Activated CD8-positive, alpha-beta memory T cell treated with anti-CD3 and anti-CD28 coated beads, Interleukin-2, amount 50 U/mL, for 1 hour (primary cell): ENCODE data around the gene TTC23.
A peak's percentile ranks its signal among the peaks of the same experiment; 100 is the strongest.
"Not testable (repeated sequence)": the region's sequence is repeated elsewhere in the genome, so short reads cannot be mapped to it uniquely, and the experiment has no call there.

Experiments
- DNase-seq: peaks from one replicate; pipeline ENCODE4 v3.0.0-alpha.2; 2020; ENCODE audit errors: extremely low read depth

The TTC23 gene

DNA sequence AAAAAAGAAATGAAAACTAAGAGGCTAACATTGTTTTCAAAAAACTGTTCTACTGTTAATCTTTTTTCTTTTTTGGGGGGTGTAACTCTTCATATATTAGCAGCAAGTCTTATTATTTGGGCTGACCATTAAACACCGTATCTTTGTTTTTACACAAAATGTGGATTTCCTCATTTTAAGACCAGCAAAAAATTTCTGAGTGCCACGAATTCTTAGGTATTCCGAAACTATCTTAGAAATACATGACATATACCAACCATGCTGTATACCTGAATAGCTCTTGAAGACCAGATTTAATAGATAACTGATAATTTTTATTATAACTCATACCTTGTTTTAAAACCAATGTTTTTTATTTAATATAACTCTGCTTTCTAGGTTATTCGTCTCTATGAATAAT lies 620 bp upstream of the TTC23 start:
- no peak for DNase-seq

- DNase-seq: no peak
Measured at GRCh38 chr15:99248000-99248715, 1.2 kb downstream of the TTC23 start.

DNA sequence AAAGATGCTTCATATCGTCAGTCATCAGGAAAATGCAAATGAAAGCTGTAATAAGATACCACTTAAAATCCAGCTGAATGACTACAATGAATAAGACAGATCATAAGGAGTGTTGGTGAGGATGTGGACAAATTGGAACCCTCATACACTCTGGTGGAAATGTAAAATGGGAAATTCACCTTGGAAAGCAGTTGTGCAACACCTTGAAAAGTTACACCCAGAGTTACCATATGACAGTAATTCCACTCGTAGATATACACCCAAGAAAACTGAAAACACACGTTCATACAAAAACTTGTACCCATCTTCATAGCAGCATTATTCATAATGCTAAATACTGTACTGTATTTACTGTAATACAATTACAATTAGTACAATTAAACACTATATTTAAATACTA lies 2.3 kb downstream of the TTC23 start:
- DNase-seq: no peak

GRCh38 chr15:99244306-99244705 lies 5.1 kb downstream of the TTC23 start:
- DNase-seq: no peak

- DNase-seq: no peak
Measured at GRCh38 chr15:99241752-99242151, 7.6 kb downstream of the TTC23 start.

DNA sequence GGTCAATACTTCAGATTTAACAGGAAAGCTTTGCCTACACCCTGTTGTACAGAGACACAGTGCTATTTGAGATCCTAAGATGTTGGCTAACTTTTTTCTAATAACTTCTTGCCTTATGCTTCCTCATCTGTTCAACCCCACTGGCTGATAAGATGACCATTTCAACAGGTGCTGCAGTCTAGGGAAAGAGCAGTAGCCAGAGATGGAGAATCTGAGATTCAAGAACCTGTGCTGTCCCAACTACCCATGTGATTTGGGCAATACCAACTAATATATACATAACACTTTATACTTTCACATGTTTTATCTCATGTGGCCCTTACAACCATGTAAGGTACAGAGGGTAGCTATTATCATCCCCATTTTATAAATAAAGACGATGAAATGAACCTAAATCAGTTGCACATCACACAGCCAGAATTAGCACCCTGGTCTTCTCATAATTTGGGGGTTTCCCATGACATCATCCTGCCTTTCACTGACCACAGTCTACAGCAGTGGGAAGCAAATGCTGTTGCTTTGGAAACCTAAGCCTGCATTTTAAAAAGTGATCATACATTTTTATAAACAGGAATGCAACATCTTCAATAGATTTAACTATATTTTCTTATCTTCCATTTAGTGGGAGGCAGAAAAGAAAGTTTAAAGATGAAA lies 9.7 kb downstream of the TTC23 start:
- no peak for DNase-seq

DNA sequence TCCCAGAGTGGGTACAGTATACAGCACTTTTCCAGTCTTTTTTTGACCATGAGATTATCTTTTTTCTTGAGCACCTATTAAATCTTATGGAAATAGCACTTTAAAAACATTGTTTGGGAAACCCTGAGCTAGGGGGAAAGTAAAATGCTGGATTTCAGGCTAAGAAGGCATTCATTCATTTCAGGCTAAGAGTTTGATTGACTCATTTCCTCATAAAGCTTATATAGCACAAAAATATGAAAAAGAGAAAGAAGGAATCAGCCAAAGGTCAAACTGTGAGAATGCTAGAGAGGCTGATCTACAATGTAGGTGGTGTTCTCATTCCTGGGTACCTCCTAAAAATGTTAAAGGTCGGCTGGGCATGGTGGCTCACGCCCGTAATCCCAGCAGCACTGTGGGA lies 10.5 kb downstream of the TTC23 start:
- no peak for DNase-seq

DNA sequence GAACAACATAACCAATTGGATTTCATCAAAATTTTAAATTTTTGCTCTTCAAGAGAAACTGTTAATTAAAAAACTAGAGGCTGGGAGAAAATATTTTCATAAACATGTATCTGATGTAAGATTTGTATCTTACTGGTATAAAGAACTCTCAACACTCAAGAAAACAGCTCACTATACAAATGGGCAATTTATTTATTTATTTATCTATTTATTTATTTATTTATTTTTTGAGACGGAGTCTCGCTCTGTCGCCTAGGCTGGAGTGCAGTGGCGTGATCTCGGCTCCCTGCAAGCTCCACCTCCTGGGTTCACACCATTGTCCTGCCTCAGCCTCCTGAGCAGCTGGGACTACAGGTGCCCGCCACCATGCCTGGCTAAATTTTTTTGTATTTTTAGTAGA lies 15.2 kb downstream of the TTC23 start:
- DNase-seq: not testable (repeated sequence)

- no peak for DNase-seq
Measured at GRCh38 chr15:99232740-99233139, 16.6 kb downstream of the TTC23 start.

DNA sequence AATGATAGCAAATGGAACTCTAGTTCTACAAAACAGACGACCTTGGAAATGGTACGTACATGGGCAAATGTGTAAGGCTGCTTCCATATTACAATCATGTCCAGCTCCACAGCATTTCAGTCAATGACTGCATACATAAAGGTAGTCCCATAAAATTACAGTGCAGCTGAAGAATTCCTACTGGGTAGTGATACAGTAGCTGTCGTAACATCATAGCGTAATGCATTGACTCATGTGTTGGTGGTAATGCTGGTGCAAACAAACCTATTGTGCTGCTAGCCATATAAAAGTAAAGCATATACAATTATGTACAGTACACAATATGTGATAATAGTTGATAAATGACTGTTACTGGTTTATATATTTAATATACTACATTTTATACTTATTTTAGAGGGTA lies 18.5 kb downstream of the TTC23 start:
- DNase-seq: no peak

DNA sequence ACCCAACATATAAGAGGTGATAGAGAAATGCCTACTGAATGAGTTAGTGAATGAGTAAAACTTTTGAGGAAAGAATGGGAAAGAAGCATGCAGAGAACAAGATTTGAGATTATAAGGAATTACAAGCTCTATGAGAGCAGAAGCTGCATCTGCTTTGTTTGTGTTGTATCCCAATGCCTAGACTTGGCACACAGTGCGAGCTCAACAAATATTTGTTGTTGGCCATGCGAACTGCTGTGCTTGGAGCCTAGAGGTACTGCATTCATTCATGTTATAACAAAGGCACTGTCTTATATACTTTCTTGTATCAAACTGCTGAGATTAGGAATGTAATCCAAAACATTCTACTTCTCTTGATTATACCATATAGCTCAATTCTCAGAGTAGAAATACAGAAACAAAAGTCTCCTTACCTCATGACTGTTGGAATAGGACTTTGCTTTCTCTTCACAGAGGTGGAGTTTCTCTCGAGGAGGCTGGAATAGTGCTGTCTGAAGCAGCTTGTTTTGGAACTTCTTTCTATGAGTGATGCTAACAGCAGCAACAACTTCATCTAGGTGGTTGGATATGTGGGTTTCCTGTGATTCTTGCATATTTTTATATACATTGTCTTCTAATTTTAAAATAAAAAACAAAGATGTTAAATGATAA lies 21.1 kb downstream of the TTC23 start:
- DNase-seq: no peak

DNA sequence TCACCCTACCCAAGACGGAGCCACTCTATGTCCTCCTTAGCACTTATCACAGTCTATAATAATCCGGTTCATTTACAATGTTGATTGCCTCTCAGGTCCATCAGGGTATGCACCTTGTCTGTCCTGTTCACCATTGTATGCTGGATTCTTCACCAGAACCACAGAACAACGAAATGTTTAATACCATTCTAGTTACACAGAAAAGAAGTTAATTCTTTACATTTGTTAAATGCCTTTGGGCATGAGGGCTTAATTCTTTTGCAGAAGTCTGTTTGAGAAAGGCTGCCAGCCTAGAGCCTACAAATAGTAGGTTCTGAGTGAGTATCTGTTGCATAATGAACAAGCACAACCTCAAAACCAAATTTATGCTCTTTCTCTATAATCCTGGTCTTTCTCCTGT lies 22.6 kb downstream of the TTC23 start:
- no peak for DNase-seq

DNA sequence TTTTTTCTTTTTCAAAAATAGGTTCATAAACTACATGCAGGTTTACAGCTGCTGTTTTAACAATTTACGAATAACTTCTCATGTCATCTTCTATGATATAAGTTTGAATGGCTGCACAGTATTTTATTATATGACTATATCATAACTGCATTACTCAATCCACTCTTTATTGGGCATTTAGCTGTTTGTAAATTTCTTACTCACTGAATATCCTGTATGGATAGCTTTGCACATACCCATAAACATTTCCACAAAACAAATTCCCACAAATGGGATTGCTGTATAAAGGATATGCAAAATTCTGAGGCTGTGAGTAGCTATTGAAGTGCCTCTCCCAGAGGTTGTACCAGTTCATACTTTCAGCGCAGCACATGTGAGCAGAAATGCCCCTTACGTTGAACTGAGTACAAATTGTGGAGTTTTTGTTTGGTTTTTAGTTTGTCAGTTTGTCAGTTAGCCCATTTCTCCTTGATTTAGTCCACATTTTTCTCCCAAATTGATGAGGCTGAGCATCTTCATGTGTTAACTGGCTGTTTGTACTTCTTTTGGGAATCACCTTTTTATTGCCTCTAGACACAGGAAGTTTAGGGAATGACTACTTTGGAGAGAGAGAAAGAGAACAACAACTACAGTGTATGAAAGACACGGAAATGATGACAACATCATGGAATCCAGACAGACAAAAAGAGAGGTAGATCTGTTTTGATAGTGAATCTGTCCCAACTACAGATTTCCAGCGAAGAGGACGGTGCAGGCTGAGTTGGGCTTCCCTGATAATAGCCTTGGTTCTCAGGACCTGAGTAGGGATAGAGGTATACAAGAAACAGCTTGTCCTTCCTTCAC lies 24.8 kb downstream of the TTC23 start:
- no peak for DNase-seq

GRCh38 chr15:99213187-99213811 lies 36.1 kb downstream of the TTC23 start:
- peak; percentile 1 for DNase-seq

DNA sequence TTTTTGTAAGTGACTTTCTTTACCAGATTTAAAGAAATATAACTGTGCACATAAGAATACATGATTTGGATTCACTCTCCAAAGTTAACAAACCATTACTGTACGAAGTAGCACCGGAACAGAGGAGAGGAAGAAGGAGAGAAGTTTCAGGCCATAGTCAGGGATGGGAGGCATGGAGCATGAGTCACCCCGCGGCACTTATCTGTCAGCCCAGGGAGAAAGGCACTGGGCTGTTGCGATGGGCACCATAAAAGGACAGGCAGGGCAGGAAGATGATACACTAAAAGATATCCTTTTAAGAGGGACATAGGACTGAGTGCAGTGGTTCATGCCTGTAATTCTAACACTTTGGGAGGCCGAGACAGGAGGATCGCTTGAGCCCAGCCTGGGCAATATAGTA lies 37.0 kb downstream of the TTC23 start:
- DNase-seq: no peak

GRCh38 chr15:99211926-99212325 lies 37.5 kb downstream of the TTC23 start:
- no peak for DNase-seq

- DNase-seq: no peak
Measured at GRCh38 chr15:99210334-99210733, 39.0 kb downstream of the TTC23 start.

- no peak for DNase-seq
Measured at GRCh38 chr15:99209326-99209725, 40.1 kb downstream of the TTC23 start.

DNA sequence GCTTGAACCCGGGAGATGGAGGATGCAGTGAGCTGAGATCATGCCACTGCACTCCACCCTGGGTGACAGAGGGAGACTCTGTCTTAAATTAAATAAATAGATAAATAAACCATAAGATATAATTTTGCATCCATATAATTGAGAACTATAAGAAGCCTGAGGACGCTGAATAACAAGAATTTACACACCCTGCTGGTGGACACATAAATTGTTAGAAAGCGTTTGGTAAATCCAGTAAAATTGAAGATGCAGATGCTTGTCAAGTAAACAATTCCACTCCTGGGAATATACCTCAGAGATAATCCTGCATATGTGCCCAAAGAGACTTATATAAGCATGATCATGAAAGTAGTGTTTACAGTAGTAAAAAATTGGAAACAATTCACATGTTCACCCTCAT lies 41.7 kb downstream of the TTC23 start:
- DNase-seq: no peak

DNA sequence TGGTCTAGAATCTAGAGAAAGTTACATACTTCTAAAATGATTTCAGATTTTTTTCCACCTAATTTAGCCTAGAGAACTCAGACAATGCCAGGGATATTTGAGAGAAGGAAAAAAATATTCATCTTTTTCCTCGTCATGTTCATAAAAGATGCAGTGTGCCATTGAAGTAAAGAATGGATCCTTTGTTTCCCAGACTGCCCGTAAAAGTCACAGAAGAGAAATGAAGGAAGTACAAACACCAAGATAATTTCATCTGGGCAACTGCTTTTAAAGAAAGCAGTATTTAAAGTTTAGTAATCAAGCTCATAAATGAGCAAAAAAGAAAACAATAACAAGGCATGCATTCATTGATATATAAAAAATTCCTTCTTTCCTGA lies 47.2 kb downstream of the TTC23 start:
- no peak for DNase-seq

DNA sequence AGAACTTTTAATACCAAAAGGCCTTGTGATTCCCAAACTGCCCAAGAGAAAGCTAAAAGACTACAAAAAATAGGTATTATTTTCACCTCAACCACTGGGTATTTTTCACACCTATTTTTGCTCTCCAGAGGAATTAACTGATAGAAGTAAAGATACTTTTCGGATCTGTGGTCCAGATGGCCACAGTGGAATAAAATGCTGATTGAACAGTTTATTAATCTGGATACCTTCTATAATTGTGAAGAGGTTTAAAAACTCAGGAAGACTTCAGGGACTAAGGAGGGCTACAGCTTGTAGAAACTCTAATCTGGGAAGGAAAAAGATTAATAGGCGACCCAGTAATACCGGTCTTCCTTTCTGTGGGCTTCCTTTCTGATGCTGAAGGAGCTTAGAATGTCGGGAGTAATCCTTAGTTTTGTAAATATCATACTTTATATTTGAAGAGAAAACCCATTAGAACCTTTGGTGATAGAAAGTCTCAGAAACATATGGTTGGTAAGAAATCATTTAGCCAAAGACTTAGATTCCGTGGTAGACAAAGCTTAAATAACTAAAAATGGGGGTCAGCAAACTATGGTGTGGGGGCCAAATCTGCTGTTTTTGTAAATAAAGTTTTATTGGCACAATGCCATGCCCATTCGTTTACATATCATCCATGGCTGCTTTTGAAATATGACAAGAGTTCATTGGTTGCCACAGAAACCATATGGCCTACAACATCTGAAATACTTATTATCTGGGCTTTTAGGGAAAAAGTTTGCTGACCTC lies 47.8 kb downstream of the TTC23 start:
- no peak for DNase-seq
